T-cell (primary cell): ENCODE data around the gene EXOSC2. TPM values are rescaled to one million over a fixed set of nuclear protein-coding genes. Genes with fewer than 3 reads are reported as not detected.

ENCODE experiments used
- ATAC-seq, 4 experiments: fragments of 200-7000 bp in 3 of 4; fragments of 150-1000 bp in 1 of 4; cut with Tn5 transposase; replicated peaks in 1 of 4; 1 replicate in 3 of 4; 2 replicates in 1 of 4; pipeline ENCODE4 v1.10.0; 2021; ENCODE audit warnings: moderate library complexity in 3 of 4, mild to moderate bottlenecking in 2 of 4, moderate number of reproducible peaks in 1 of 4
- CTCF ChIA-PET, 2 donors: fragments of 300-600 bp; sonication (Branson Sonifier 250); formaldehyde crosslinking; loops; one replicate each; lab custom pipeline; 2022; ENCODE audit warnings: antibody characterized with exemption in 2 of 2; lab: Charles Lee
- POLR2A ChIA-PET, 2 donors: fragments of 300-600 bp; sonication (Branson Sonifier 250); formaldehyde crosslinking; loops; one replicate each; lab custom pipeline; 2022; ENCODE audit warnings: antibody characterized with exemption in 2 of 2; lab: Charles Lee
- DNase-seq, 35 experiments: peaks; one replicate each; pipeline versions ENCODE4 v3.0.0 to v3.0.0-alpha.2; 2013 to 2023
- H3K27ac ChIP-seq: one replicate; pipeline ENCODE4 v1.5.1; 2013; ENCODE audit warnings: low read length
- H3K27me3 ChIP-seq, 2 experiments: replicated peaks in 1 of 2; 1 replicate in 1 of 2; 2 replicates in 1 of 2; pipeline versions ENCODE4 v1.6.1 to v1.7.0; 2013; ENCODE audit warnings: low read length in 1 of 2, mixed read lengths in 1 of 2; ENCODE audit not compliant: control insufficient read depth in 2 of 2, insufficient read depth in 2 of 2; ENCODE audit errors: extremely low read depth in 1 of 2
- H3K36me3 ChIP-seq, 2 donors: 1 replicate in 1 of 2; 2 replicates in 1 of 2; pipeline versions ENCODE4 v1.6.1 to v1.7.0; 2013; ENCODE audit warnings: low read length in 1 of 2; ENCODE audit not compliant: control insufficient read depth in 2 of 2, insufficient read depth in 1 of 2; ENCODE audit errors: extremely low read depth in 1 of 2
- H3K4me1 ChIP-seq, 2 experiments: 1 replicate in 1 of 2; 2 replicates in 1 of 2; pipeline versions ENCODE4 v1.6.1 to v1.7.0; 2013; ENCODE audit warnings: low read length in 2 of 2, mixed read lengths in 1 of 2; ENCODE audit not compliant: insufficient read depth in 2 of 2, control insufficient read depth in 1 of 2; ENCODE audit errors: extremely low read depth in 1 of 2
- H3K4me3 ChIP-seq, 2 donors: 1 replicate in 1 of 2; 2 replicates in 1 of 2; pipeline versions ENCODE4 v1.5.1 to v1.7.0; 2013; ENCODE audit warnings: mild to moderate bottlenecking in 2 of 2, low read length in 1 of 2, moderate library complexity in 1 of 2; ENCODE audit not compliant: control insufficient read depth in 1 of 2; ENCODE audit errors: extremely low read depth in 1 of 2
- H3K9me3 ChIP-seq: 2 replicates; pipeline ENCODE4 v1.7.0; 2013
- H3K27ac Mint-ChIP-seq, 2 donors: one replicate each; pipeline ENCODE4 v1.8.0; 2020 to 2021; ENCODE audit warnings: mild to moderate bottlenecking in 2 of 2, mixed read lengths in 2 of 2
- H3K27me3 Mint-ChIP-seq, 2 donors: one replicate each; pipeline ENCODE4 v1.8.0; 2021 to 2022; ENCODE audit warnings: mixed read lengths in 2 of 2
- H3K36me3 Mint-ChIP-seq: one replicate; pipeline ENCODE4 v1.8.0; 2021; ENCODE audit warnings: mixed read lengths
- H3K4me1 Mint-ChIP-seq, 3 donors: one replicate each; pipeline ENCODE4 v1.8.0; 2020 to 2022; ENCODE audit warnings: mixed read lengths in 3 of 3, mild to moderate bottlenecking in 1 of 3
- H3K4me3 Mint-ChIP-seq, 3 donors: one replicate each; pipeline ENCODE4 v1.8.0; 2020 to 2022; ENCODE audit warnings: mild to moderate bottlenecking in 3 of 3, mixed read lengths in 3 of 3, moderate library complexity in 3 of 3
- H3K9me3 Mint-ChIP-seq, 3 donors: one replicate each; pipeline ENCODE4 v1.8.0; 2020 to 2022; ENCODE audit warnings: mixed read lengths in 3 of 3
- WGBS: methylation state at CpG from one replicate; pipeline ENCODE4 v1.1.5; 2013; ENCODE audit warnings: missing lambda C conversion rate; ENCODE audit not compliant: insufficient coverage; 5-methylcytosine and 5-hydroxymethylcytosine counted together
- total RNA-seq, 35 experiments: library from RNA in 6 of 35; stranded (reverse) in 6 of 35; fragments of 120-200 nt in 1 of 35; gene quantifications; one replicate each; pipeline versions ENCODE4 v1.2.1 to v1.2.4 and lab custom pipeline; 2013 to 2026

The EXOSC2 gene
- total RNA-seq, 5 donors from 2014 or later (not counting 1 experiment from before 2014, with no cell fraction given): 49.1 to 59.1 (median 52.1) TPM

- Histone ChIP-seq H3K9me3 (no peaks in the 10 kb centered on the region), H3K27me3 (peaks cover 14 to 84% of the 10 kb centered on the region in 2 experiments), H3K36me3 (no peaks in the 10 kb centered on the region), H3K4me1 (peaks cover 2 to 44% of the 10 kb centered on the region in 2 experiments), H3K27ac (no peak overlapping the region), H3K4me3 (no peak overlapping the region)
- Mint-ChIP-seq H3K27ac (no peak overlapping the region), H3K4me3 (peak overlapping the region in 2 of 3 donors; percentile 34 to 66), H3K27me3 (peaks cover 48 to 69% of the 10 kb centered on the region in 2 donors), H3K36me3 (no peaks in the 10 kb centered on the region), H3K9me3 (no peaks in the 10 kb centered on the region), H3K4me1 (peaks cover 15 to 27% (median 26%) of the 10 kb centered on the region in 3 donors)
- ATAC-seq (no peak), DNase-seq (no peak)
- ChIA-PET POLR2A (no interaction called here), CTCF (no interaction called here)
- WGBS: 4% methylated on average over 42 of the region's 58 CpGs
These were observed 33.8 kb upstream of the EXOSC2 start for GRCh38 chr9:130659699-130660248.

GRCh38 chr9:130660326-130660682, 33.3 kb upstream of the EXOSC2 start:
- no peaks in the 10 kb centered on the region for H3K9me3 Mint-ChIP-seq

GRCh38 chr9:130660683-130661450, 32.7 kb upstream of the EXOSC2 start:
- peaks cover 14 to 92% of the 10 kb centered on the region in 2 experiments for H3K27me3 ChIP-seq
- H3K9me3 ChIP-seq: no peaks in the 10 kb centered on the region
- 2% methylated on average over 75 of the region's 82 CpGs for WGBS
- no peak overlapping the region for H3K27ac ChIP-seq
- peaks cover 46 to 68% of the 10 kb centered on the region in 2 donors for H3K27me3 Mint-ChIP-seq
- H3K36me3 Mint-ChIP-seq: no peaks in the 10 kb centered on the region
- DNase-seq (no peak), ATAC-seq (no peak)
- ChIA-PET CTCF (interaction anchor here in 1 of 2 donors (0.6 kb wide), 1 partner anchor 81 kb away, joined by 6 read pairs; the partner anchor contains the start of gene FUBP3), POLR2A (no interaction called here)
- peaks cover 2 to 54% of the 10 kb centered on the region in 2 experiments for H3K4me1 ChIP-seq
- H3K4me3 ChIP-seq: no peak overlapping the region
- no peaks in the 10 kb centered on the region for H3K36me3 ChIP-seq
- peaks cover 20 to 32% (median 30%) of the 10 kb centered on the region in 3 donors for H3K4me1 Mint-ChIP-seq
- H3K27ac Mint-ChIP-seq: no peak overlapping the region
- H3K4me3 Mint-ChIP-seq: peak overlapping the region in 1 of 3 donors; percentile 85
- H3K9me3 Mint-ChIP-seq: no peaks in the 10 kb centered on the region

More at GRCh38 chr9:130660326-130660682, 33.3 kb upstream of the EXOSC2 start:
- H3K27ac Mint-ChIP-seq: no peak overlapping the region
- no peaks in the 10 kb centered on the region for H3K36me3 Mint-ChIP-seq
- peak overlapping the region in 1 of 3 donors; percentile 66 for H3K4me3 Mint-ChIP-seq
- peaks cover 47 to 69% of the 10 kb centered on the region in 2 donors for H3K27me3 Mint-ChIP-seq
- H3K4me1 ChIP-seq: peaks cover 2 to 49% of the 10 kb centered on the region in 2 experiments
- H3K27me3 ChIP-seq: peaks cover 14 to 87% of the 10 kb centered on the region in 2 experiments
- DNase-seq: no peak
- ATAC-seq: no peak
- ChIA-PET CTCF (no interaction called here), POLR2A (no interaction called here)
- no peaks in the 10 kb centered on the region for H3K9me3 ChIP-seq
- H3K36me3 ChIP-seq: no peaks in the 10 kb centered on the region
- no peak overlapping the region for H3K27ac ChIP-seq
- H3K4me3 ChIP-seq: no peak overlapping the region
- peaks cover 17 to 28% (median 27%) of the 10 kb centered on the region in 3 donors for H3K4me1 Mint-ChIP-seq
- WGBS: 9% methylated on average over 25 of the region's 33 CpGs

DNA sequence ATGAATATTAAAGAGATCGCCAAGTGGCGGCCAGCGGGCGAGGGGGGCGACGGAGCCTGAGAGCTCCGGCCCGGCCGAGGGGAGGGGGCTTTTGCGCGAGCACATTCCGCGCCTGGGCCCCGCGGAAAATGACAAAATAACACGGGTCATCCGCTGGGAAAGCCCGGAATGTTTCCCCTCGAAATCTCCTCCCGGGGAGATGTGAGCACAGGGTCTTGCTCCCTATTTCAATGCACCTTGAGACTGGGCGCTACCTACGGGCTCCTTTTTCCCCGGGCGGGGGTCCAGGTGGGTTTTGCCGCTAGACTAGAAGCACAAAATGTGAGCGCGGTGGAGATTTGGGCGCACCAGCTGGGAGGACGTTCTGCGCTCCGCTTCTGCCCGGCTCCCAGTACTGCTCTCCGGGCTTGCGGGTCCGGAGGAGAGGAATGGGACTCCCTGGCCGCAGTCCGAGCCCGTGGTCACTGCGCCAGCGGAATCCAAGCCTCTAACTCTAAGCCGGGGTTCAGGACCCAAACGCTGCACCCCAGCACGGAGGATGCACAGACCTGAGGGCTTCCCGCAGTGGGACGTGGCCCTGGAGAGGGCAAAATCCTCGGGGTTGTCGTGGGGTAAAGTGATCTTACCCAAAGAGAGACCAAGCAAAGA, 32.0 kb upstream of the EXOSC2 start:
- Histone ChIP-seq H3K9me3 (no peaks in the 10 kb centered on the region), H3K4me1 (peaks cover 2 to 61% of the 10 kb centered on the region in 2 experiments), H3K36me3 (no peaks in the 10 kb centered on the region), H3K4me3 (peak overlapping the region in 1 of 2 donors; percentile 15), H3K27ac (no peak overlapping the region), H3K27me3 (peaks cover 14 to 92% of the 10 kb centered on the region in 2 experiments)
- CTCF ChIA-PET: interaction anchor here in 1 of 2 donors (0.6 kb wide), 1 partner anchor 82 kb away, joined by 6 read pairs; the partner anchor contains the start of gene FUBP3
- peaks cover 20 to 35% (median 34%) of the 10 kb centered on the region in 3 donors for H3K4me1 Mint-ChIP-seq
- no peak overlapping the region for H3K27ac Mint-ChIP-seq
- no peaks in the 10 kb centered on the region for H3K36me3 Mint-ChIP-seq
- no peak for ATAC-seq
- H3K4me3 Mint-ChIP-seq: peak overlapping the region in 1 of 3 donors; percentile 85
- 8% methylated on average over 38 of the region's 47 CpGs for WGBS
- POLR2A ChIA-PET: no interaction called here
- H3K27me3 Mint-ChIP-seq: peaks cover 43 to 68% of the 10 kb centered on the region in 2 donors
- no peak for DNase-seq
- no peaks in the 10 kb centered on the region for H3K9me3 Mint-ChIP-seq

DNA sequence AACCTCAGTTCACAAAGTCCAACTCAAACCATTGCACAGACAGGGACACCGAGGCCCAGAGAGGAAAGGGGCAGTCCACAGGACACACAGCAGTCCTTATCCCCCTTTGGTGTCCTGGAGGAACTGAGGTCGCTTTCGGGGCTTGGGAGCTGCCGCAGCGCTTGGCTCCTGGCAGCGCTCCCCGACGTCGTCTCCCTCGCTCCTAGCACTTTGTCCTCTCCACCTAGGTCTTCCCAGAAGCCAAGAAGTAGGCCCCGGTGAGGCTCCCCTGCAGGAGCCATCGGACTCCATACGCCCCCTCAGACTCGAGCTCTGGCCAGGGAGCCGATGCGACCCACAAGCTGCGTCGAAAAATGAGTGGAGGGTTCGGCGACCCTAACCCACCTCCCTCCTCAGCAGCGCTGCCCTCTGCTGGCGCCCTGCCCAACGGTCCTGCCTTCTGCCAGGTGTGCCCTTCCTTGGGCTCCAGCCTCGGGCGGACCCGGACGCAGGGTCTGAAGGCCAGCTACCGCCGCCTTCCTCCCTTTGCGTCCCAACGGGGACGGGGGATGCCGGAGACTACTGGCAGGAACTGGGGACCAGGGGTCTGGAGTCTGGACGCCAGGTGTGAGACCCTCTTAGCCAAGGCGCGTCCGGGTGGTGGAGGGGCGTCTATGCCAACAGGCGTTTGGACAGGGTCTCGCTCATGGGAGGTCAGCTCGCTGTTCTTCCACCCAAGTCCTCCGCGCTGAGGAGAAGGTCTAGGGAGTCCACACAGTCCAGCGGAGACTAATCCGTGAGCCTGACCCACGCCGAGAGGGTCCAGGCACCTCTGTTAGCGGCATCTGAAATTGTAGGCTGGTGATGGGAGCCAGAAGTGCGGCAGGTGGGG, 31.2 kb upstream of the EXOSC2 start:
- ATAC-seq: no peak
- Mint-ChIP-seq H3K27me3 (peaks cover 38 to 67% of the 10 kb centered on the region in 2 donors), H3K4me3 (peak overlapping the region; percentile 57 to 85 (median 72)), H3K36me3 (no peaks in the 10 kb centered on the region), H3K9me3 (no peaks in the 10 kb centered on the region), H3K4me1 (peaks cover 20 to 35% (median 35%) of the 10 kb centered on the region in 3 donors), H3K27ac (peak overlapping the region in 1 of 2 donors; percentile 72)
- WGBS: 9% methylated on average over 43 of the region's 49 CpGs
- Histone ChIP-seq H3K4me1 (peaks cover 2 to 61% of the 10 kb centered on the region in 2 experiments), H3K27me3 (peaks cover 14 to 96% of the 10 kb centered on the region in 2 experiments), H3K36me3 (no peaks in the 10 kb centered on the region), H3K9me3 (no peaks in the 10 kb centered on the region), H3K27ac (no peak overlapping the region), H3K4me3 (peak overlapping the region in 1 of 2 donors; percentile 18)
- DNase-seq: no peak
- ChIA-PET POLR2A (no interaction called here), CTCF (no interaction called here)
